ENCODE measurements around the gene FARS2. TPM values are rescaled to one million over a fixed set of nuclear protein-coding genes. Genes with fewer than 3 reads are reported as not detected.

Gene FARS2
- total and polyA plus RNA-seq, 9 of the 15 experiments (the other 6 are each of a cell fraction or from before 2014, with no cell fraction given), result 16.5 to 62.2 (median 27.0) TPM

GRCh38 chr6:5246141-5247097 is 14.9 kb upstream of the FARS2 start:
- no peak overlapping the region for H3K9ac ChIP-seq (ENCODE audit: insufficient read depth in 1 of 2, low read depth in 2 of 2, low read length in 2 of 2)
- BruUV-seq (replicated peaks), result no TSS peak
- H3K9me3 ChIP-seq (replicated peaks; ENCODE audit: control insufficient read depth, insufficient read depth, low read depth, low read length), result no peaks in the 10 kb centered on the region
- no peak overlapping the region for H3K4me2 ChIP-seq (ENCODE audit: insufficient read depth, low read length)
- H3K27me3 ChIP-seq (ENCODE audit: control insufficient read depth in 2 of 2, insufficient read depth in 2 of 2, low read length in 2 of 2), result no peaks in the 10 kb centered on the region; a peak in 1 of 5 replicates
- intact Hi-C loops (cut with micrococcal nuclease), result no loop called here
- peaks cover 61% of the 10 kb centered on the region for H3K79me2 ChIP-seq (ENCODE audit: control insufficient read depth, insufficient read depth, low read length)
- TF ChIP-seq NFE2 (IDR thresholded peaks at IDR 0.05; ENCODE audit: low read depth), result no peak
- 0 out of 2 replicates have a peak, but pooled peaks have one; percentile 36 for TF ChIP-seq NFIC (IDR thresholded peaks at IDR 0.05)
- no peak overlapping the region for H2AFZ ChIP-seq (ENCODE audit: low read depth, low read length)
- H4K20me1 ChIP-seq (replicated peaks; ENCODE audit: control insufficient read depth, insufficient read depth, low read length), result peaks cover 8% of the 10 kb centered on the region; the same call in 1 of the 2 replicates
- in situ Hi-C loops (cut with MboI), result no loop called here
- ATAC-seq (0 out of 3 replicates have a peak, but pooled peaks have one; percentile 20), FAIRE-seq (no peak), DNase-seq (ENCODE audit: extremely low read depth in 1 of 4, low spot score in 3 of 4) (no peak)
- peaks cover 0 to 3% of the 10 kb centered on the region in 2 experiments; a peak in 1 of 5 replicates for H3K4me1 ChIP-seq (replicated peaks in 1 of 2; ENCODE audit: control insufficient read depth in 2 of 2, insufficient read depth in 2 of 2, low read length in 2 of 2)
- WGBS (ENCODE audit: insufficient coverage, low coverage, missing lambda C conversion rate), result 84% methylated on average over 13 of the region's 13 CpGs
- no peak overlapping the region for H3K4me3 ChIP-seq
- ChIA-PET CTCF (ENCODE audit: low intra/inter-chr PET ratio) (no interaction called here), POLR2A (interaction anchor here (0.8 kb wide), 1 partner anchor 308 kb away, joined by 3 read pairs; no protein-coding TSS in a partner anchor)
- no peaks in the 10 kb centered on the region for H3K9me1 ChIP-seq (ENCODE audit: control insufficient read depth, insufficient read depth, low read length)
- H3K36me3 ChIP-seq (ENCODE audit: control insufficient read depth, insufficient read depth, low read length), result peaks cover 35% of the 10 kb centered on the region; the same call in 2 of the 3 replicates
- no peak overlapping the region for H3K27ac ChIP-seq (ENCODE audit: extremely low read depth, low read depth, low read length)

- Histone ChIP-seq H3K9me3 (replicated peaks; ENCODE audit: control insufficient read depth, insufficient read depth, low read depth, low read length) (0 out of 2 replicates have a peak, but pooled peaks cover 2% of the 10 kb centered on the region), H3K79me2 (ENCODE audit: control insufficient read depth, insufficient read depth, low read length) (peaks cover 69% of the 10 kb centered on the region), H3K4me1 (replicated peaks in 1 of 2; ENCODE audit: control insufficient read depth in 2 of 2, insufficient read depth in 2 of 2, low read length in 2 of 2) (peaks cover 0 to 3% of the 10 kb centered on the region in 2 experiments; a peak in 1 of 5 replicates), H3K27me3 (ENCODE audit: control insufficient read depth in 2 of 2, insufficient read depth in 2 of 2, low read length in 2 of 2) (no peaks in the 10 kb centered on the region; a peak in 1 of 5 replicates), H3K9ac (ENCODE audit: insufficient read depth in 1 of 2, low read depth in 2 of 2, low read length in 2 of 2) (no peak overlapping the region), H3K9me1 (ENCODE audit: control insufficient read depth, insufficient read depth, low read length) (no peaks in the 10 kb centered on the region), H3K4me2 (ENCODE audit: insufficient read depth, low read length) (no peak overlapping the region), H3K36me3 (ENCODE audit: control insufficient read depth, insufficient read depth, low read length) (peaks cover 38% of the 10 kb centered on the region; the same call in 2 of the 3 replicates), H3K4me3 (no peak overlapping the region), H4K20me1 (replicated peaks; ENCODE audit: control insufficient read depth, insufficient read depth, low read length) (peaks cover 8% of the 10 kb centered on the region; the same call in 1 of the 2 replicates), H3K27ac (ENCODE audit: extremely low read depth, low read depth, low read length) (no peak overlapping the region), H2AFZ (ENCODE audit: low read depth, low read length) (no peak overlapping the region)
- FAIRE-seq (no peak), DNase-seq (ENCODE audit: extremely low read depth in 1 of 4, low spot score in 3 of 4) (no peak), ATAC-seq (no peak)
- BruUV-seq (replicated peaks), result no TSS peak
- WGBS (ENCODE audit: insufficient coverage, low coverage, missing lambda C conversion rate), result 100% methylated on average over 2 of the region's 2 CpGs
- CTCF ChIA-PET (ENCODE audit: low intra/inter-chr PET ratio), result no interaction called here
- POLR2A ChIA-PET, result no interaction called here
- intact Hi-C loops (cut with micrococcal nuclease), result no loop called here
- in situ Hi-C loops (cut with MboI), result no loop called here
- TF ChIP-seq CREB1 (IDR thresholded peaks at IDR 0.05) (no peak), CREB1 (CRISPR knock-in tag; IDR thresholded peaks at IDR 0.05) (no peak), NEUROD1 (IDR thresholded peaks at IDR 0.05; ENCODE audit: borderline replicate concordance, low read depth, low read length, partially characterized antibody) (no peak), ETS1 (conservative IDR thresholded peaks at IDR 0.05; ENCODE audit: control insufficient read depth, low read depth, low read length) (no peak), ZKSCAN1 (IDR thresholded peaks at IDR 0.05; ENCODE audit: low read depth, low read length) (no peak), SAP30 (IDR thresholded peaks at IDR 0.05; ENCODE audit: borderline replicate concordance, insufficient read depth, low read depth, low read length, poor library complexity, severe bottlenecking) (no peak), CGGBP1 (CRISPR knock-in tag; IDR thresholded peaks at IDR 0.05) (no peak), GTF2E2 (tag; IDR thresholded peaks at IDR 0.05) (no peak), GABPB1 (CRISPR knock-in tag; IDR thresholded peaks at IDR 0.05) (no peak), NFE2 (IDR thresholded peaks at IDR 0.05; ENCODE audit: low read depth) (no peak), ZSCAN32 (CRISPR knock-in tag; IDR thresholded peaks at IDR 0.05) (no peak), POLR2A (conservative IDR thresholded peaks at IDR 0.05) (no peak), ZFP36 (IDR thresholded peaks at IDR 0.05; ENCODE audit: low read depth, low read length, partially characterized antibody) (no peak)
Observed at GRCh38 chr6:5247201-5247600, 14.1 kb upstream of the FARS2 start.
